CD8-positive, alpha-beta memory T cell (primary cell): ENCODE results near the gene CREBBP. TPM values are rescaled to one million over a fixed set of nuclear protein-coding genes. Genes with fewer than 3 reads are reported as not detected.

Experiments used
- CTCF ChIA-PET: fragments of 350-600 bp; sonication (Branson Sonifier 250); formaldehyde crosslinking; loops from one replicate; lab custom pipeline; 2021; ENCODE audit warnings: antibody characterized with exemption; lab: Charles Lee
- POLR2A ChIA-PET: fragments of 350-600 bp; sonication (Branson Sonifier 250); formaldehyde crosslinking; loops from one replicate; lab custom pipeline; 2021; ENCODE audit warnings: antibody characterized with exemption; lab: Charles Lee
- DNase-seq, 5 donors: peaks; one replicate each; pipeline versions ENCODE4 v3.0.0 to v3.0.0-alpha.2; 2020 to 2022; ENCODE audit warnings: mixed read lengths in 1 of 5
- H3K27ac ChIP-seq: one replicate; pipeline ENCODE4 v1.7.0; 2013; ENCODE audit warnings: low read depth, mild to moderate bottlenecking, low read length, moderate library complexity
- H3K27me3 ChIP-seq: 2 replicates; pipeline ENCODE4 v1.7.0; 2013; ENCODE audit warnings: low read length, mild to moderate bottlenecking; ENCODE audit not compliant: insufficient read depth, poor library complexity, severe bottlenecking
- H3K36me3 ChIP-seq: 2 replicates; pipeline ENCODE4 v1.7.0; 2013; ENCODE audit warnings: mild to moderate bottlenecking, low read length, moderate library complexity; ENCODE audit not compliant: insufficient read depth
- H3K4me1 ChIP-seq: 2 replicates; pipeline ENCODE4 v1.7.0; 2013; ENCODE audit warnings: mild to moderate bottlenecking, low read length, moderate library complexity; ENCODE audit not compliant: insufficient read depth
- H3K4me3 ChIP-seq: 2 replicates; pipeline ENCODE4 v1.7.0; 2013; ENCODE audit warnings: mild to moderate bottlenecking, low read length
- H3K9me3 ChIP-seq: 2 replicates; pipeline ENCODE4 v1.7.0; 2013; ENCODE audit warnings: mild to moderate bottlenecking, low read length
- H3K27ac Mint-ChIP-seq, 8 donors: one replicate each; pipeline ENCODE4 v1.8.0; 2020 to 2021; ENCODE audit warnings: mixed read lengths in 8 of 8, mild to moderate bottlenecking in 6 of 8, inconsistent platforms in 3 of 8, moderate library complexity in 3 of 8
- H3K27me3 Mint-ChIP-seq, 2 donors: one replicate each; pipeline ENCODE4 v1.8.0; 2020 to 2021; ENCODE audit warnings: mixed read lengths in 2 of 2, mild to moderate bottlenecking in 1 of 2, moderate library complexity in 1 of 2
- H3K36me3 Mint-ChIP-seq, 3 donors: one replicate each; pipeline ENCODE4 v1.8.0; 2020 to 2021; ENCODE audit warnings: mixed read lengths in 3 of 3, inconsistent platforms in 1 of 3, mild to moderate bottlenecking in 1 of 3
- H3K4me1 Mint-ChIP-seq, 3 donors: one replicate each; pipeline ENCODE4 v1.8.0; 2020 to 2021; ENCODE audit warnings: mixed read lengths in 3 of 3, inconsistent platforms in 1 of 3, mild to moderate bottlenecking in 1 of 3
- H3K4me3 Mint-ChIP-seq, 7 donors: one replicate each; pipeline ENCODE4 v1.8.0; 2020 to 2021; ENCODE audit warnings: mixed read lengths in 7 of 7, mild to moderate bottlenecking in 6 of 7, moderate library complexity in 4 of 7, inconsistent platforms in 2 of 7
- H3K9me3 Mint-ChIP-seq, 5 donors: one replicate each; pipeline ENCODE4 v1.8.0; 2020 to 2022; ENCODE audit warnings: mixed read lengths in 5 of 5, mild to moderate bottlenecking in 3 of 5, moderate library complexity in 2 of 5, inconsistent platforms in 1 of 5
- polyA plus RNA-seq: library from polyadenylated mRNA; unstranded; fragments of 300-500 nt; fragmentation: Illumina TruSeq; gene quantifications from one replicate; pipeline ENCODE4 v1.2.3, GENCODE V29; 2021
- total RNA-seq, 2 experiments: library from RNA; stranded (reverse); gene quantifications; one replicate each; pipeline ENCODE4 v1.2.3, GENCODE V29; 2021

The CREBBP gene
- total and polyA plus RNA-seq, 3 experiments from 2014 or later = 15.5 to 51.1 (median 48.8) TPM

DNA sequence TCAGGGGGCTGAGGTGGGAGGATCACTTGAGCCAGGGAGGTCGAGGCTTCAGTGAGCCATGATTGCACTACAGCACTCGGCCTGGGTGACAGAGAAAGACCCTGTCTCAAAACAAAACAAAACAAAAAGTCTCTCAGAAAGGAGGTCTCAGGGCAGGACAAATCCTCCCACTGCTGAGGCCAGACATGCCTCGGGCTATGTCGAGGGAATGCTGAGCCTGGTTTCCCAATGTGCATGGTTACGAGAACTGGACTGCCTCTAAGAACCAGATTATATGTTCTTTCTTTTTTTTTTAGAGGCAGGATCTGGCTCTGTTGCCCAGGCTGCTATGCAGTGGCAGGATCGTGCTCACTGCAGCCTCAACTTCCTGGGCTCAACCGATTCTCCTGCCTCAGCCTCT lies 190.8 kb downstream of the CREBBP start:
- Histone ChIP-seq H3K27me3 (no peaks in the 10 kb centered on the region), H3K36me3 (peaks cover 4% of the 10 kb centered on the region), H3K4me1 (peaks cover 6% of the 10 kb centered on the region), H3K27ac (no peak overlapping the region), H3K4me3 (no peak overlapping the region), H3K9me3 (no peaks in the 10 kb centered on the region)
- H3K9me3 Mint-ChIP-seq = no peaks in the 10 kb centered on the region
- H3K4me3 Mint-ChIP-seq = no peak overlapping the region
- ChIA-PET POLR2A (interaction anchor here (0.5 kb wide), 1 partner anchor 194 kb away, joined by 3 read pairs; no protein-coding TSS in a partner anchor), CTCF (interaction anchor here (0.6 to 1.5 kb wide), 5 partner anchors 9 to 564 kb away, joined by 3 to 5 read pairs (median 4); partner anchors contain the start of gene TRAP1)
- H3K36me3 Mint-ChIP-seq = peaks cover 0 to 41% (median 16%) of the 10 kb centered on the region in 3 donors
- H3K27me3 Mint-ChIP-seq = no peaks in the 10 kb centered on the region
- H3K27ac Mint-ChIP-seq = peak overlapping the region in 1 of 8 donors; percentile 57
- no peak for DNase-seq
- H3K4me1 Mint-ChIP-seq = peaks cover 8% of the 10 kb centered on the region in 3 donors

DNA sequence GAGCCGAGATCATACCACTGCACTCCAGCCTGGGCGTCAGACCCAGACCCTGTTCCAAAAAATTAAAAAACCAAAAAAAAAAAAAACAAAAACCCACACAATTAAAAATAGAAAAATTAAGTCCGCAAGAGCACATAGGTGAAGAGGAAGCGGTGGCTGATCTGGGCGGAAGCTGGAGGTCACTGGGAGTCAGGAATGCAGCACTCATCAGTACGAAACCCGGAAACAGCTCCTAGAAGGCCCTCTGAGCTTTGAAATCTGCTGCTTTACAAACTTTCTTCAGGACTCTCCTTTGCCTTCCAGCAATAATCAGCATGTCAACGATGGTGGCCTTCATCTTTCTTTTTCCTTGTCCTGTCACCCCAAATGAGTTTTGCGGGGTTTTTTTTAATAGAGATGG lies 192.7 kb downstream of the CREBBP start:
- Histone ChIP-seq H3K36me3 (peaks cover 4% of the 10 kb centered on the region), H3K27me3 (no peaks in the 10 kb centered on the region), H3K27ac (no peak overlapping the region), H3K4me1 (peaks cover 6% of the 10 kb centered on the region), H3K4me3 (no peak overlapping the region), H3K9me3 (no peaks in the 10 kb centered on the region)
- H3K27me3 Mint-ChIP-seq = no peaks in the 10 kb centered on the region
- peaks cover 0 to 48% (median 18%) of the 10 kb centered on the region in 3 donors for H3K36me3 Mint-ChIP-seq
- no peak for DNase-seq
- no peak overlapping the region for H3K4me3 Mint-ChIP-seq
- POLR2A ChIA-PET = no interaction called here
- CTCF ChIA-PET = interaction anchor here (1.2 to 1.4 kb wide), 2 partner anchors 37 to 192 kb away, joined by 4 to 5 read pairs; no protein-coding TSS in a partner anchor
- peaks cover 7 to 8% (median 8%) of the 10 kb centered on the region in 3 donors for H3K4me1 Mint-ChIP-seq
- peak overlapping the region in 1 of 8 donors; percentile 51 for H3K27ac Mint-ChIP-seq
- no peaks in the 10 kb centered on the region for H3K9me3 Mint-ChIP-seq

DNA sequence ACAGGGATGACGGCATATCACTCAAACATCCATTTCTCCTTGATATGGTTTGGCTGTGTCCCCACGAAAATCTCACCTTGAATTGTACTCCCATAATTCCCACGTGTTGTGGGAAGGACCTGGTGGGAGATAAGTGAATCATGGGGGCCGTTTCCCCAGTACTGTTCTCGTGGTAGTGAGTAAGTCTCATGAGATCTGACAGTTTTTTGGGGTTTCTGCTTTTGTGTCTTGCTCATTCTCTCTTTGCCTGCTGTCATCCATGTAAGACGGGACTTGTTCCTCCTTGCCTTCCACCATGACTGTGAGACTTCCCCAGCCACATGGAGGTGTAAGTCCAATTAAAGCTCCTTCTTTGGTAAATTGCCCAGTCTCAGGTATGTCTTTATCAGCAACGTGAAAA lies 193.5 kb downstream of the CREBBP start:
- Histone ChIP-seq H3K36me3 (peaks cover 4% of the 10 kb centered on the region), H3K27ac (no peak overlapping the region), H3K27me3 (no peaks in the 10 kb centered on the region), H3K9me3 (no peaks in the 10 kb centered on the region), H3K4me1 (peaks cover 6% of the 10 kb centered on the region), H3K4me3 (no peak overlapping the region)
- no peaks in the 10 kb centered on the region for H3K27me3 Mint-ChIP-seq
- POLR2A ChIA-PET = no interaction called here
- peaks cover 7 to 8% (median 8%) of the 10 kb centered on the region in 3 donors for H3K4me1 Mint-ChIP-seq
- DNase-seq = no peak
- H3K36me3 Mint-ChIP-seq = peaks cover under 1 to 52% (median 19%) of the 10 kb centered on the region in 3 donors
- no peak overlapping the region for H3K27ac Mint-ChIP-seq
- CTCF ChIA-PET = no interaction called here
- H3K9me3 Mint-ChIP-seq = no peaks in the 10 kb centered on the region
- H3K4me3 Mint-ChIP-seq = no peak overlapping the region

DNA sequence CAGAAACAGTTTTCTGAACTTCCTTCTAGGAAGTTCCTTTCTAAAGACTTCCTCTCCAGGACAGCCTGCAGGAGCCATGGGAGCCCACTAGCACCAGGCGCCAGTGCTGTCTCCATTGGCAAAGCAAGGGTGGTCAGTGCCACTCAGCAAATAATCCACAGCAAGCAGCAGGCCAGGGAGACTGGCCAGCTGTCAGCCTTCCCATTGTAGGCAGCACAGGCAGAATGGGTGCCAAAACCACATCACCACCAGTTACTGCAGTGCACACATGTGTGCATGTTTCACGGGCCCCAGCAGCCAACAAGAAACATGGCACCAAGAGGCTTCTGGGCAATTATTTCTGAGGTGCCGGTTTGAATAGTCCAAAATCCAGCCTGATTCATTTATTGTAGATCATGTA lies 199.3 kb downstream of the CREBBP start:
- no peak for DNase-seq
- Mint-ChIP-seq H3K36me3 (peaks cover 4 to 73% (median 11%) of the 10 kb centered on the region in 3 donors), H3K4me3 (peak overlapping the region in 1 of 7 donors; percentile 61), H3K27me3 (no peaks in the 10 kb centered on the region), H3K4me1 (peaks cover 0 to 1% (median 0%) of the 10 kb centered on the region in 3 donors), H3K27ac (no peak overlapping the region), H3K9me3 (no peaks in the 10 kb centered on the region)
- H3K27ac ChIP-seq = no peak overlapping the region
- no peaks in the 10 kb centered on the region for H3K27me3 ChIP-seq
- H3K4me1 ChIP-seq = no peaks in the 10 kb centered on the region
- no peak overlapping the region for H3K4me3 ChIP-seq
- CTCF ChIA-PET = no interaction called here
- no peaks in the 10 kb centered on the region for H3K9me3 ChIP-seq
- POLR2A ChIA-PET = no interaction called here
- H3K36me3 ChIP-seq = peaks cover 17% of the 10 kb centered on the region

DNA sequence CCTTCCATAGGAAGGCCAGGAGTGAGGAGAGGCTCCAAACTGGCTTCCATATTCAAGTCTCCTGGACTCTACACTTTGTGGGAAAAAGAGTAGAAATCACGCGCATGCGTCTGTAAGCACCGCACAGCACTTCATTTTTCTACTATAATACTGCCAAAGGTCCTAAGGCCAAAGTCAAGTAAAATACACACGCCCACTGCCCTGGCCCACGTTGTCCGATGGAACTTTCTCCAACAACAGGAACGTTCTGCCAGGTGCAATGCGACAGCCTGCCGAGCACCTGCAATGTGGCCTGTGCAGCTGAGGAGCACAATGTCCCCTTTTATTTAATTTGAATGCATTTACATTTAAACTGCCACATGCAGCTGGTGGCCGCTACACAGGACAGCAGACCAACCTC lies 202.5 kb downstream of the CREBBP start:
- H3K27ac Mint-ChIP-seq = no peak overlapping the region
- CTCF ChIA-PET = no interaction called here
- Histone ChIP-seq H3K27me3 (no peaks in the 10 kb centered on the region), H3K36me3 (peaks cover 23% of the 10 kb centered on the region), H3K9me3 (no peaks in the 10 kb centered on the region), H3K4me3 (no peak overlapping the region), H3K27ac (no peak overlapping the region), H3K4me1 (no peaks in the 10 kb centered on the region)
- H3K4me3 Mint-ChIP-seq = no peak overlapping the region
- peaks cover 0 to under 1% (median 0%) of the 10 kb centered on the region in 3 donors for H3K4me1 Mint-ChIP-seq
- H3K9me3 Mint-ChIP-seq = no peaks in the 10 kb centered on the region
- H3K36me3 Mint-ChIP-seq = peaks cover 4 to 77% (median 9%) of the 10 kb centered on the region in 3 donors
- H3K27me3 Mint-ChIP-seq = no peaks in the 10 kb centered on the region
- POLR2A ChIA-PET = no interaction called here
- DNase-seq = no peak

DNA sequence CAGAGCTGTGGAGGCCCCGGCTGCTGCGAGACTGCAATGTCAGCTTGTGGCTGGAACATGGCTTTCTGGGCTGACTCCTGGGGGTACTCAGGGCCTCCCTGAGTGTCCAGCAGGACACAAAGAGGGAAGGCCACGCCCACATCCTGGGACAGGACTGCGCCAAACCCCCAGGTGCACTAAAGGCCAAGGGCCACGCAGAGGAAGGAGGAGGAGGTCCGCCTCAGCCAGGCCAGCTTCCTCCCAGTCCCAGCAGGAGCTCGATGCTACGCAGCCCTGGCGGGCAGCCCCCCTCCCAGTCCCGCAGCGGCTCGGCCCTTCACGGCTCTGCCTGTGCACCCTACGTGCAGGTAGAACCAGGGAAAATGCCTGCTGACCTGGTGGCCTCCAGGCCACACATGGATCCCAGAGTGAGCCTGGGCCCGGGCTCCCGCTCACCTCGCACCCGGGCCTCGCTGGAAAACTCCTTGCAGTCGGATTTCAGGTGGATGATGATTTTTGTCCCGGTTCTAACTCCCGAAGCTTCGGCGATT lies 204.8 kb downstream of the CREBBP start:
- CTCF ChIA-PET = interaction anchor here (1.0 kb wide), 1 partner anchor 15 kb away, joined by 3 read pairs; no protein-coding TSS in a partner anchor
- H3K27me3 Mint-ChIP-seq = no peaks in the 10 kb centered on the region
- Histone ChIP-seq H3K9me3 (no peaks in the 10 kb centered on the region), H3K4me3 (no peak overlapping the region), H3K36me3 (peaks cover 17% of the 10 kb centered on the region), H3K4me1 (no peaks in the 10 kb centered on the region), H3K27ac (no peak overlapping the region), H3K27me3 (no peaks in the 10 kb centered on the region)
- peaks cover 0 to 71% (median 7%) of the 10 kb centered on the region in 3 donors for H3K36me3 Mint-ChIP-seq
- no peak overlapping the region for H3K27ac Mint-ChIP-seq
- POLR2A ChIA-PET = interaction anchor here (0.5 kb wide), 1 partner anchor 393 kb away, joined by 3 read pairs; no protein-coding TSS in a partner anchor
- no peak overlapping the region for H3K4me3 Mint-ChIP-seq
- peaks cover 4 to 8% (median 5%) of the 10 kb centered on the region in 3 donors for H3K4me1 Mint-ChIP-seq
- no peaks in the 10 kb centered on the region for H3K9me3 Mint-ChIP-seq
- DNase-seq = no peak

Other genes with a start within 250 kb of the CREBBP start
- 10 to 100 TPM; 13.5 to 15.0 TPM for gene DNASE1, start 226.0 kb downstream of the CREBBP start, total RNA-seq
- 5.8 TPM for gene DNASE1, start 226.0 kb downstream of the CREBBP start, polyA plus RNA-seq
- 100 to 1,000 TPM; 283 to 308 TPM for gene TRAP1, start 163.2 kb downstream of the CREBBP start, total RNA-seq
- 53.5 TPM for gene TRAP1, start 163.2 kb downstream of the CREBBP start, polyA plus RNA-seq
- gene ADCY9, start 235.7 kb upstream of the CREBBP start, total RNA-seq = 1 to 10 TPM; 8.2 to 9.2 TPM
- gene ADCY9, start 235.7 kb upstream of the CREBBP start, polyA plus RNA-seq = 1.2 TPM